A549 (cell line): Measurements from ENCODE around the gene THEM5.

Experiments used
- CEBPB ChIP-seq, 2 experiments: fragments of >200 bp in 1 of 2; sonication (Bioruptor Twin) in 1 of 2; formaldehyde crosslinking in 1 of 2; IDR thresholded peaks; 2 replicates each; pipeline ENCODE4 v1.6.1; 2012 to 2016
- EHMT2 ChIP-seq: fragments of 200-600 bp; sonication (generic); IDR thresholded peaks from 2 replicates; pipeline ENCODE4 v1.6.1; 2016; ENCODE audit warnings: antibody characterized with exemption, low read depth, mild to moderate bottlenecking, moderate library complexity
- ESRRA ChIP-seq: fragments of 150-350 bp; IDR thresholded peaks from 2 replicates; pipeline ENCODE4 v1.6.1; 2014; ENCODE audit warnings: mild to moderate bottlenecking, low read length, borderline replicate concordance
- HDAC2 ChIP-seq: fragments of 200-600 bp; sonication (generic); IDR thresholded peaks from 2 replicates; pipeline ENCODE4 v1.6.1; 2016
- KDM1A ChIP-seq: fragments of 200-600 bp; sonication (generic); IDR thresholded peaks from 2 replicates; pipeline ENCODE4 v1.6.1; 2016; ENCODE audit warnings: low read depth, mild to moderate bottlenecking
- MYC ChIP-seq: IDR thresholded peaks from 2 replicates; pipeline ENCODE4 v1.6.1; 2012; ENCODE audit warnings: mild to moderate bottlenecking, inconsistent platforms, low read length, improper control_type of control experiment, borderline replicate concordance
- POLR2A ChIP-seq: IDR thresholded peaks from 2 replicates; pipeline ENCODE4 v1.6.1; 2012; ENCODE audit warnings: mild to moderate bottlenecking, low read length
- RARB ChIP-seq: fragments of 250-450 bp; sonication (Bioruptor Pico); IDR thresholded peaks from 2 replicates; pipeline ENCODE4 v1.8.0; 2021; ENCODE audit warnings: mild to moderate bottlenecking, moderate library complexity
- RNF2 ChIP-seq: fragments of 200-600 bp; sonication (generic); IDR thresholded peaks from 2 replicates; pipeline ENCODE4 v1.6.1; 2016; ENCODE audit warnings: low read depth, mild to moderate bottlenecking, antibody characterized with exemption, moderate library complexity, borderline replicate concordance
- ZC3H11A ChIP-seq: fragments of 450-650 bp; IDR thresholded peaks from 2 replicates; pipeline ENCODE4 v1.6.1; 2014; ENCODE audit warnings: antibody characterized with exemption, mild to moderate bottlenecking
- TF ChIP-seq, protein P1 (sequence below): fragments of >200 bp; sonication (Bioruptor Twin); formaldehyde crosslinking; IDR thresholded peaks from 3 replicates; pipeline ENCODE4 v1.5.1; 2016
- TF ChIP-seq, protein P2 (sequence below): fragments of 250-450 bp; sonication (Bioruptor Pico); IDR thresholded peaks from 2 replicates; pipeline ENCODE4 v1.5.0; 2020; ENCODE audit warnings: low read depth, mild to moderate bottlenecking, moderate library complexity
- TF ChIP-seq, protein P3 (sequence below): IDR thresholded peaks from 2 replicates; pipeline ENCODE4 v1.6.1; 2012
- TF ChIP-seq, protein P4 (sequence below): fragments of 200-600 bp; sonication (generic); IDR thresholded peaks from 2 replicates; pipeline ENCODE4 v1.6.1; 2016; ENCODE audit warnings: antibody characterized with exemption, mild to moderate bottlenecking, moderate library complexity

DNA sequence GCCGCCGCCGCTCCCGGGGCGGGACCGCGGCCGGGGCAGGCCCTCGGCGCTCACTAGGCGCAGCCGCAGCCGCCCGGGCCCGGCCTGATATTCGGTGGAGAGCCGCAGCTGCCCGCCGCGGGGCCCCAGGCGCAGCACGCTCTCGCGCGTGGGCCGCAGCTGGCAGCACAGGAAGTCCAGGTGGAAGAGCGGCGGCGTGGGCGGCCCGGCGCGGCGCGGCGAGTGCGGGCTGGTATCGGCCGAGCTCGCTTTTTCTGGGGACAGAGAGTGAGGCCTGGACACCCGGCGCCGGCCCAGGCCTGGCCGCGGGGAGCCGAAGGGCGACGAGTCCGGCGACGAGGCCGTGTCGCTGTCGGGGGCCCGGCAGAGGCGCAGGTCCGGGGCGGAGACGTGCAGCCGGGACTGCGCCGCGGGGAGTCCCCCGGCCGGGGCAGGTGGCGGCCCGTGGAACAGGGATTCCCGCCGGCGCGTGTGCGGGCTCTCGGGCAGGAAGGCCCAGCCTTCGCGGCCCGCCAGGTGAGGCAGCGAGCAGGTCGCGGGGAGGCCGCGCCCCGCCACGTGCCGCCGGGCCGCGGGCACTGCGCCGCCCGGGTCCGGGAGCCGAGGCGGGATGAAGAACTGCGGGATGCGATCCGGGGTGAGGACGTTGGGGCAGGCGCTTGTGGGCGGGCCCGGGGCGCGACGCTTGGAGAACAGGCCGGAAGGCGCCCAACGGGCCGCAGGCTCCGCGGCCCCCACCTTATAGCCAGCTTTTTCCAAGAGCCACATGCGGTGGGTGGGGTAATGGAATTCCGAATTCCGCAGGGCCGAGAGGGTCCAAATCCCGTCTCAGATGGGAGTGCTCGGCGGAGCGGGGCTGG is 15.1 kb downstream of the THEM5 start:
- TF ChIP-seq POLR2A (no peak), EHMT2 (no peak), ZC3H11A (no peak), CEBPB (IDR thresholded peaks at IDR 0.05) (no peak), RNF2 (no peak), MYC (no peak), KDM1A (no peak), RARB (CRISPR knock-in tag) (no peak), ESRRA (no peak), HDAC2 (no peak)
- TF ChIP-seq, protein P1, sequence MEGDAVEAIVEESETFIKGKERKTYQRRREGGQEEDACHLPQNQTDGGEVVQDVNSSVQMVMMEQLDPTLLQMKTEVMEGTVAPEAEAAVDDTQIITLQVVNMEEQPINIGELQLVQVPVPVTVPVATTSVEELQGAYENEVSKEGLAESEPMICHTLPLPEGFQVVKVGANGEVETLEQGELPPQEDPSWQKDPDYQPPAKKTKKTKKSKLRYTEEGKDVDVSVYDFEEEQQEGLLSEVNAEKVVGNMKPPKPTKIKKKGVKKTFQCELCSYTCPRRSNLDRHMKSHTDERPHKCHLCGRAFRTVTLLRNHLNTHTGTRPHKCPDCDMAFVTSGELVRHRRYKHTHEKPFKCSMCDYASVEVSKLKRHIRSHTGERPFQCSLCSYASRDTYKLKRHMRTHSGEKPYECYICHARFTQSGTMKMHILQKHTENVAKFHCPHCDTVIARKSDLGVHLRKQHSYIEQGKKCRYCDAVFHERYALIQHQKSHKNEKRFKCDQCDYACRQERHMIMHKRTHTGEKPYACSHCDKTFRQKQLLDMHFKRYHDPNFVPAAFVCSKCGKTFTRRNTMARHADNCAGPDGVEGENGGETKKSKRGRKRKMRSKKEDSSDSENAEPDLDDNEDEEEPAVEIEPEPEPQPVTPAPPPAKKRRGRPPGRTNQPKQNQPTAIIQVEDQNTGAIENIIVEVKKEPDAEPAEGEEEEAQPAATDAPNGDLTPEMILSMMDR: no peak
- TF ChIP-seq, protein P2, sequence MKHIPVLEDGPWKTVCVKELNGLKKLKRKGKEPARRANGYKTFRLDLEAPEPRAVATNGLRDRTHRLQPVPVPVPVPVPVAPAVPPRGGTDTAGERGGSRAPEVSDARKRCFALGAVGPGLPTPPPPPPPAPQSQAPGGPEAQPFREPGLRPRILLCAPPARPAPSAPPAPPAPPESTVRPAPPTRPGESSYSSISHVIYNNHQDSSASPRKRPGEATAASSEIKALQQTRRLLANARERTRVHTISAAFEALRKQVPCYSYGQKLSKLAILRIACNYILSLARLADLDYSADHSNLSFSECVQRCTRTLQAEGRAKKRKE (CRISPR knock-in tag): no peak
- TF ChIP-seq, protein P3, sequence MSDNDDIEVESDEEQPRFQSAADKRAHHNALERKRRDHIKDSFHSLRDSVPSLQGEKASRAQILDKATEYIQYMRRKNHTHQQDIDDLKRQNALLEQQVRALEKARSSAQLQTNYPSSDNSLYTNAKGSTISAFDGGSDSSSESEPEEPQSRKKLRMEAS: no peak
- TF ChIP-seq, protein P4, sequence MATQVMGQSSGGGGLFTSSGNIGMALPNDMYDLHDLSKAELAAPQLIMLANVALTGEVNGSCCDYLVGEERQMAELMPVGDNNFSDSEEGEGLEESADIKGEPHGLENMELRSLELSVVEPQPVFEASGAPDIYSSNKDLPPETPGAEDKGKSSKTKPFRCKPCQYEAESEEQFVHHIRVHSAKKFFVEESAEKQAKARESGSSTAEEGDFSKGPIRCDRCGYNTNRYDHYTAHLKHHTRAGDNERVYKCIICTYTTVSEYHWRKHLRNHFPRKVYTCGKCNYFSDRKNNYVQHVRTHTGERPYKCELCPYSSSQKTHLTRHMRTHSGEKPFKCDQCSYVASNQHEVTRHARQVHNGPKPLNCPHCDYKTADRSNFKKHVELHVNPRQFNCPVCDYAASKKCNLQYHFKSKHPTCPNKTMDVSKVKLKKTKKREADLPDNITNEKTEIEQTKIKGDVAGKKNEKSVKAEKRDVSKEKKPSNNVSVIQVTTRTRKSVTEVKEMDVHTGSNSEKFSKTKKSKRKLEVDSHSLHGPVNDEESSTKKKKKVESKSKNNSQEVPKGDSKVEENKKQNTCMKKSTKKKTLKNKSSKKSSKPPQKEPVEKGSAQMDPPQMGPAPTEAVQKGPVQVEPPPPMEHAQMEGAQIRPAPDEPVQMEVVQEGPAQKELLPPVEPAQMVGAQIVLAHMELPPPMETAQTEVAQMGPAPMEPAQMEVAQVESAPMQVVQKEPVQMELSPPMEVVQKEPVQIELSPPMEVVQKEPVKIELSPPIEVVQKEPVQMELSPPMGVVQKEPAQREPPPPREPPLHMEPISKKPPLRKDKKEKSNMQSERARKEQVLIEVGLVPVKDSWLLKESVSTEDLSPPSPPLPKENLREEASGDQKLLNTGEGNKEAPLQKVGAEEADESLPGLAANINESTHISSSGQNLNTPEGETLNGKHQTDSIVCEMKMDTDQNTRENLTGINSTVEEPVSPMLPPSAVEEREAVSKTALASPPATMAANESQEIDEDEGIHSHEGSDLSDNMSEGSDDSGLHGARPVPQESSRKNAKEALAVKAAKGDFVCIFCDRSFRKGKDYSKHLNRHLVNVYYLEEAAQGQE: no peak
